Camera-type eye (tissue), 1 donor: ENCODE measurements around the gene BEX2. TPM values are rescaled to one million over a fixed set of nuclear protein-coding genes. Genes with fewer than 3 reads are reported as not detected.

ENCODE experiments used
- total RNA-seq: library from RNA; depleted of rRNA; stranded (reverse); fragments of >200 nt; gene quantifications from one replicate; pipeline ENCODE4 v1.2.3, GENCODE V29; 2014

BEX2 gene
- total RNA-seq: 48.4 TPM

GRCh38 chrX:103310555-103311398 is at the start of gene BEX2:
Gene BEX2, minus strand, starts transcription at chrX:103310990. Its CDS starts 1,014 bp downstream, at chrX:103309976.

GRCh38 chrX:103356130-103356798 is 45.5 kb upstream of the BEX2 start, which contains the start of gene TCEAL9:
Gene TCEAL9, plus strand, starts transcription at chrX:103356506. Its CDS starts 1,179 bp downstream, at chrX:103357685.

DNA sequence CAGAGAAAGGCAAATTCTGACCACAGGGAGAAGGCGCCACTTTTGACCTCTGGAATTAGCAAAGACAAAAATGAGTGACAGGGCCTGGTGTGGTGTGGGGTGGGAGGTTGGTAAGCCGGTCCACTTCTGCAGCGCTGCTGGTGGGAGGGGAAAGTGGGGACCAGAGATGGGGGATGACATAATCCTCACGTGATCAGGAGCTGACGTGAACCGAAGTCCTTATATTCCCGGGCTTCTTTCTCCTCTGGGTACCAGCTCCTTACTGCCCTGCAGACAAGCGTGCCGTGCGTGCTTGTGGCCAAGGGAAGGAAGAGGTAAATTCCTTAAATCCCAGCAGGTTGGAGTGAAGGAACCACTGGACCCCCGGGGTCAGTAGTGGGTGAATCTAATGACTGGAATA is 19.2 kb upstream of the BEX2 start, which contains the start of gene TCEAL7:
Gene TCEAL7 (plus strand): TSS at position 249 of the 400 bp plus-strand sequence. CDS start 1,165 bp downstream, outside the sequence.

DNA sequence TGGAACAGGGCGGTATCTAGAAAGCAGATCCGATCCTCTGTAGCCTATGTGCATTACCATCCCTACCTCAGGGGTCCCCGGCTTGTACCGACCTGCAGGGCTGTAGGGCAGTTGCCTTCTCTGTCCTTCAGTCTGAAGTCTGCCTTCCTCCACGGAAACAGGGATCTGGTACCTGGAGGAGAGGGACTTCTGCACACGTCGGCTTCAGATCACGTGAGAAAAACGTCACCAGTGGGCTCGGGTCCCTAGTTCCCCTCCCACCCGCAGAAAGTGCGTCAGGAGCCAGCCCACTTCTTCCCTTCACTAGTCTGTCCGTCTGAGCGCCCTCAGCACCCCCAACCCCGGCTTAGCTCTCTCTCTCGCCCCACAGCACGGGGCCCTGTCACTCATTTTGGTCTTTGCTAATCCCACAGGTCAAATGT is 34.2 kb downstream of the BEX2 start, which contains the start of gene TCEAL5:
Gene TCEAL5 (minus strand): TSS at position 170 of the 422 bp plus-strand sequence. CDS start 2,187 bp downstream, outside the sequence.

Other genes starting within 250 kb of the BEX2 start
- gene BEX1, start 246.8 kb downstream of the BEX2 start, total RNA-seq: 94.6 TPM
- not detected for gene NXF3, start 217.8 kb downstream of the BEX2 start, total RNA-seq
- 67.1 TPM for gene BEX4, start 95.9 kb downstream of the BEX2 start, total RNA-seq
- 98.9 TPM for gene TCEAL8, start 55.8 kb downstream of the BEX2 start, total RNA-seq
- gene TCEAL5, start 34.2 kb downstream of the BEX2 start, total RNA-seq: 8.1 TPM
- 71.6 TPM for gene TCEAL7, start 19.2 kb upstream of the BEX2 start, total RNA-seq
- gene TCEAL9, start 45.5 kb upstream of the BEX2 start, total RNA-seq: 84.4 TPM
- gene BEX3, start 65.5 kb upstream of the BEX2 start, total RNA-seq: 190 TPM
- 0.77 TPM for gene RAB40A, start 208.5 kb upstream of the BEX2 start, total RNA-seq